Activated CD8-positive, alpha-beta memory T cell treated with anti-CD3 and anti-CD28 coated beads, Interleukin-2, amount 50 U/mL, for 24 hours (primary cell): ENCODE results near the gene C8G.

ENCODE experiments used
- DNase-seq: peaks from one replicate; pipeline ENCODE4 v3.0.0-alpha.2; 2020; ENCODE audit errors: extremely low read depth

The C8G gene

GRCh38 chr9:136968333-136969127 is 23.5 kb downstream of the C8G start:
- DNase-seq: no peak

- no peak for DNase-seq
These were observed 24.1 kb downstream of the C8G start for GRCh38 chr9:136969150-136969549.

DNA sequence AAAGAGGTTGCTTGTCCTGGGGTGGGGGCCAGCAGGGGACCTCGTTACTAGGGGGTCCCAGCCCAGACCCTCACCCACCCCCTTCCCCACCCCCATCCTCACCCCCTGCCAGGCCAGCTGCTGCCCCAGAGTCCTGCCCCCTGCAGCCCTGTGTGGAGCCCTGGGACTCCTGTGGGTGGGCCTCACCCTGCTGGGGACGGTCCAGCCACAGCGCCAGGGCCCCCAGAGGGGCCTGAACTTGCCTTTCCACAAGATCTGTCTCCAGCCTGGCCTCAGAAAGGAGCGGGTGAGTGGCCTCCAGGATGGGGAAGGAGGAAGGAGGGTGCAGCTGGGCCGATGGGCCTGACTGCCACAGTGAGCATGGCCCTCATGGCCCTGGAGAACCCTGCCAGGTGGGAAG is 24.7 kb downstream of the C8G start:
- DNase-seq: no peak

GRCh38 chr9:136970361-136970760 is 25.3 kb downstream of the C8G start:
- no peak for DNase-seq

DNA sequence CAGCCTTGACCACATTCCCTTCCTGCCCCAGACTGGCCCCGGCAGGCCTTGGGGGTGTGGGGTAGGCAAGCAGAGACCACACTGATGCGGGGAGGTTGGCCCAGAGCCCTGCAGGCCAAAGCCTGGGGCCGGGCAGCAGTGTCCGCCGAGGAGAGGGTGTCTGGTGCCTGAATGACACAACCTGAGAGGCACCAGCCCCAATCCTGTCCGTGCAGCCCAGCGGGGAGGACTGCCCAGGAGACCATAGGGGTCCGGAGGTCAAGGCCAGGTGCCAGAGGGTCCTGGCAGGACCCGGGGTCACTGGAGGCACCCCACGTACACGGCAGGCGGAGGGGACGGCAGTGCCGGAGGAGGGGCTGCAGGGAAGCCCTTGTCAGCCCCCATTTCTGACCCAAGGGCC is 26.7 kb downstream of the C8G start:
- no peak for DNase-seq

DNA sequence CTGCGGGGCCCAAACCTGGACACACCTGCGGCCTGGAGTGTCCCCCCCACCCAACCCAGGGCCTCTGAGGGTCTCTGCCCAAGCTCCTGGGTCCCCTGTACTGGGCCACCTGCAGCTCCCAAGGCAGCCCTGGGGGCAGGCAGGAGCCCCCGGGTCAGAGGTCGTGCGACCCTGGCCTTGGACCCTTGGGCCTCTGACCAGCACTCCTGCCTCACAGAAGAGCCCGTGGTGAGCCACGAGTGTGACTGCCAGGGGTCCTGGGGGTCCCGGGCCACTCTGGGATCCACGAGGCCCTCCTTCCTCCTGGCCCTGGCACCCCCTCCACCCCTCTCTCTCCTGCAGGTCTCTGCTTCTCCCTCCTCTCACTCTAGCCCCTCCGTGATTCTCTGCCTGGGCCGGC is 27.3 kb downstream of the C8G start:
- DNase-seq: no peak

DNA sequence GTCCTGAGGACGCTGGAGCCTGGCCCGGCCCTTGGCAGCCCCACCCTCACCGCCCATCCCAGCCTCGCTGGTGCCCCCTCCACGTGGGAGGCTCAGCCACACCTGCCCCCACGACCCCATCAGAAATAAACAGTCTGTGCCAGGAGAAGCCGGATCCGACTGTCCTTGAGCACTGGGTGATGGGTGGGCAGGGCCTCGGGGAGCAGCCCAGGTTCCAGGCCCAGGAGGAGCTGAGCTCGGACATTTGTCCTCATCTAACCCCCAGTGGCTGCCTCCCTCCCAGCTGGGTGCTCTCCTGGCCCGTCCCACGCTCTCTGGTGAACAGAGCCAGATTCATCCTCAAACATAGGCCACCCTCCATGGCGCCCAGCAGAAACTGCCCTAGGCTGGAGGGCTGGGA is 27.7 kb downstream of the C8G start:
- DNase-seq: no peak

DNA sequence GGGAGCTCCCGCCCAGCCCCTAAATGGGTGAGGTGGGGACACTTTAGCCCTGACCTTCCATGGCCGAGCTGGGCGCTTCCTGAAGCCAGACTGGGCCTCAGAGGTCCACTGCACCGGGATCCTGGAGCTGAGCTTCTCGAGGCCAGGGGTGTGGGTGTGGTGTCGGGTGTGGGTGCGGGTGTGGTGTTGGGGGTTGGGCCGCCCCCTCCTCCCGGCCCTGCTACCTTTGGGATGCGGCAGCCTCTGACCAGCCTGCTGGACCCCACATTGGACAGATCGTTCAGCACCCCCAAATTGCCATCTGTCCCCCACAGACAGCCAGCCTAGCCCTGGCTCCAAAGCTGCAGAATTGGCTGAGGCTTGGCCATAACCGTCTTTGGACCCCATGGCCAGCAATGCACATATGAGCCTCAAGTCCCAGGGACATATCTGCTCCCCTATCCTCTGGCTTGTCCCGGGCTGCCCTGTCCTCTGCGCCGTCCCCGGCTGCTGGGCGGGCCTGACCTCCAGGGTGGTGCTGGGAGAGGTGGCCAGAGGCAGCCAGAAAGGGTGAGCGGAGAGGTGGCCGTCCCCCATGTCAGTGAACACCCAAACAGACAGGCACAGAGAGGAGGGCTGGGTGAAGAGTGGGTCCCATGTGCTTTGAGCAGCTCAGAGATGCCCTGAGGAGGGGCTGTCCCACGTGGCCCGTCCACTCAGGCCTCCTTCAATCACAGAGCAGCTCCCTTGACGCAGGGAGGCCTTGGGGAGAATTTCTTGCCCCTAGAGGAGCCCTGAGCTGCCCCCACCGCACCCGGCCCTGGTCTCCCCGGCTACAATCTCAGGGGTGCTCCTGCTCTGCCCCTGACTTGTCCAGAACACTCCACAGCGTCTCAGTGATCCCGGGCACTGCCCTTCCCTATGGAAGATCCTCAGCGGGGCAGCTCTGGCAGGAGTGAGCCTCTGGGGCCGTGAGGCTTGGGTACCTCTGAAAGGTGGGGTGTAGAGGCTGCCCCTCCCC is 28.9 kb downstream of the C8G start:
- DNase-seq: no peak

DNA sequence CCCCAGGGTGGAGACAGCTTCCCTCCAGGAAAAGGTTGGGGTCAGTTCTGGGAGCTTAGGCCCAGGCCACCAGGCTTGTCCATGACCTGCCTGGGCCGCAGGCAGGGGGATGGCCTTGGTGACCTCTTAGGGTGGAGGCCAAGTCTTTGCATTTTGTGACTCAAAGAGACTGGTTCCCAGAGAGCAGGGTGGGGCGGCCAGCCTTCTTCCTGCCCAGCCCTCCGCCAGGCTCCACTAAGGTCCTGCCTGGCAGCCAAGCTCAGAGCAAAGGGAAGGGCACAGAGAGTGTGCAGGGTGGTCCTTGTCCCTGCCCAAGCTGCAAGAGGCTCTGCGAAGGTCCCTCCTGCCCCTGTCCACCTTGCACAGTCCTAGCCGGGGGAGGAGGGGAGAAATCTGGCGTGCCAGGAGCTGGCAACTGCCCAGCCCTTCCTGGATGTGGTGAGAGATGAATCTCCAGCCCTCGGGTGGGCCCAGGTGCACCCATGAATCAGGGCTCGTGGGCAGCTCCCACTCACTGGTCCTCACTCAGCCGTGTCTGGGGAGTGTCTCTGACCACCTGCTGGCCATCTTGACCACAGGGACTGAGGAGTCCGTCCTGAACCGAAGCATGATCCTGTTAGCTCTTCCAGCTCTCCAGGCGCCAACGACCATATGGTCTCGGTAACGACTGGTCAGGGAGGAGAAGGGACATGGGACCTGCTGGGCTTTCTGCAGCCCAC is 29.9 kb downstream of the C8G start:
- no peak for DNase-seq

GRCh38 chr9:136975644-136976043 is 30.6 kb downstream of the C8G start:
- DNase-seq: no peak

GRCh38 chr9:136977223-136977622 is 32.2 kb downstream of the C8G start, which contains the start of gene PTGDS:
TSS of gene PTGDS (plus strand) at chr9:136977504. CDS start at chr9:136977579, 75 bp downstream.
- no peak for DNase-seq

GRCh38 chr9:136977649-136978072 is 32.6 kb downstream of the C8G start:
- no peak for DNase-seq

DNA sequence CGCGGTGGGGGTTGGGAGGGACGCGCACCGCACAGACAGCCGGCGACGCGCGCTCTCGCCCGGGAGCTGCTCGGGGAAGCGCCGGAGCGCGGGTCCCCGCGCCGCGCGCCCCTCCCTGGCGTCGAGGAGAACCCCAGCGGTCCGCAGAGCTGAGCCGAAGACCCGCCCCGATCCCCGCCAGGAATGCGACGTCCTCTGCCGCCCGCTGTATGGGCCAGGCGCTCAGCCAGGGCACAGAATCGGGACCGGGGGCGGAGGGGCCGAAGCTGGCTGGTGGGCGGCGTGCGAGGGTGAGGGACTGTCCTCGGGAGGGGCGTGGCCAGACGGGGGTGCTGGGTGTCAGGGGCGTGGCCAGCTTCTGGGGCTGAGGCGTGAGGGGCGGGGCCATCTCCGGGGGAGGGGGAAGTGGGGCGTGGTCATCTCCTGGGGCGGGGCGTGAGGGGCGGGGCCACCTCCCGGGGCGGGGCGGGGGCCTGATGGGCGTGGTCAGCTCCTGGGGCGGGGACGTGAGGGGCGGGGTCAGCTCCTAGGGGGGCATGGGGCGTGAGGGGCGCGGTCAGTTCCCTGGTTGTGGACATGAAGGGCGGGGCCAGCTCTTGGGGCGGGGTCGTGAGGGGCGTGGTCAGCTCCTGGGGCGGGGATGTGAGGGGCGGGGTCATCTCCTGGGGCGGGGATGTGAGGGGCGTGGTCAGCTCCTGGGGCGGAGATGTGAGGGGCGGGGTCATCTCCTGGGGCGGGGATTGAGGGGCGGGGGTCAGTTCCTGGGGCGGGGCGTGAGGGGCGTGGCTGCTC is 33.2 kb downstream of the C8G start:
- no peak for DNase-seq

DNA sequence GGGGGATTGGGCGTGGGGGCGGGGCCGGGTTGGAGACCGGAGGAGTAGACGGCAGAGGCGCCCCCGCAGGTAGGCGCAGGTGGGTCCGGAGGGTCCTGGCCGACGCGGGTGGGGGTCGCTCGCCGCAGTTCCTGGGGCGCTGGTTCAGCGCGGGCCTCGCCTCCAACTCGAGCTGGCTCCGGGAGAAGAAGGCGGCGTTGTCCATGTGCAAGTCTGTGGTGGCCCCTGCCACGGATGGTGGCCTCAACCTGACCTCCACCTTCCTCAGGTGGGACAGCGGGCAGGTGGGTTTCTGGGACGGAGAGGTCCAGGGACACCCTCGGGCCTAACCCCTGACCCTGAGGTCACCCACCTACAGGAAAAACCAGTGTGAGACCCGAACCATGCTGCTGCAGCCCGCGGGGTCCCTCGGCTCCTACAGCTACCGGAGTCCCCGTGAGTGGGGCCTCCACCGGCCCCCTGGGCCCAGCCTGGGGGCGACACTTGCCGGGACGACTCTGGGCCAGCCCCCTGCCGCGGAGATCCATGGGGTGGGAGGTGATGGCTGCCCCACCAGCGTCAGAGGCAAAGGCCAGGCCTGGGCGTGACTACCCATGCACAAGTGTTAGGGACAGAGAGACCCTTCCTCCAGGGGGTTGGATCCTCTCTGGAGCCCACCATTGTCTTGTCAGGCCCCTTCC is 34.0 kb downstream of the C8G start:
- no peak for DNase-seq

DNA sequence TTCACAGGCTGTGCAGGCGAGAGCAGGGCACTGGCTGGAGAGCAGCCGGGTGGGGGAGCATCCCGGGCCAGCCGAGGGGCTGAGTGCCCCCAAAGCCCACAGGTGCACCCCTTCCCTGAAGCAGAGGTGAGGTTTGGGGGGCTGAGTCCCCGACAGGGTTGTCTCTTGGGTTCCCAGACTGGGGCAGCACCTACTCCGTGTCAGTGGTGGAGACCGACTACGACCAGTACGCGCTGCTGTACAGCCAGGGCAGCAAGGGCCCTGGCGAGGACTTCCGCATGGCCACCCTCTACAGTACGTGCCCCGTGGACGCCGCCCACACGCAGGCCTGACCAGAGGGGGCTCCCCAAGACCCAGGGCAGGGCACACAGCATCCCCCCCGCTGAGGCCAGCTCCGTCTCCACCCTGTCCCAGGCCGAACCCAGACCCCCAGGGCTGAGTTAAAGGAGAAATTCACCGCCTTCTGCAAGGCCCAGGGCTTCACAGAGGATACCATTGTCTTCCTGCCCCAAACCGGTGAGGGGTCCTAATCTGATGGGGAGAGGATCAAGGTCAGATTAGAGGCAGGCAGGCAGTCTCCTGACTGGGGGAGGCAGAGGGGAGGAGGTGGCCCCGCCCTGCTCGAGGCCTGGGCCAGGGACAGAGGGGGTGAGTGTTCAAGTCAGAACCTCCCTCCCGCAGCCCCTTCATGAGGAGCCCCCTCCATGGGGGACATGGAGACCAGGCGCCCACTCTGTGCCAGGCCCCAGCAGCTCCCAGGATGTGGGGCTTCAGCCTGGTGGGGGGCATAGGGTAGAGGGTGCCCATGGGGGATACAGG is 34.9 kb downstream of the C8G start:
- no peak for DNase-seq

DNA sequence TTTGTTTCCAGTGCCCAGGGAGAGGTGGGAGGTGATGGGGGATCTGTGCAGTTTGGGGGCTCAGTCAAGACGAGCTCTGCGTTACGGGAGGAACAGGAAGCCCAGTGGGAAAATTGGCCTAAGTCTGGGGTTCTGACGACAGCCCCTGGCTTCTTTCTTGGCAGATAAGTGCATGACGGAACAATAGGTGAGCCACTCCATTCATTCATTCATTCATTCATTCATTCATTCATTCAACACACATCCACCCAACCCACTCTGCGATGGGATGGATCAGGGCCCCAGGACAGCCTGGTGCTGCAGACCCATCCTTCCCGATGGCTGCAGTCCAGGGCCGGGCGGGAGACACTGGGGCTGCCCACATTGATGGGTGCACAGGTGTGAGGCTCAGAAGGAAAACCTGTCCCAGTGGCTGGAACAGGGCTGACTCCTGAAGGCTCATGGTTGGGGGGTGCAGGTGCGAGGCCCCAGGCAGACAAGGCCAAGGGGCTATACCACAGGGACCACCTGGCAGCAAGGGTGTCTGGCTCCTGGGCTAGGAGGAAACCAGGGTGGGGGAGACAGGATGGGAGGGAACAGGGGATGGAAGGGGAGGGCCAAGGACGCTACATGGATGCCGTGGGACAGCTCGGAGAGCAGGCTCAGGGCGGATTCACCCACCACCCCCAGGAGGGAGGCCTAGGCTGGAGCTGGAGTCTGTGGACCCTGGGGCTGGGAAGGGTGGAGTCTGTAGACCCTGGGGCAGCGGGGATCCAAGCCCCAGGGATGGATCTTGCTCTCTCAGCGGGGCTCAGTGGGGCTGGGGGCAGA is 35.8 kb downstream of the C8G start:
- DNase-seq: no peak

DNA sequence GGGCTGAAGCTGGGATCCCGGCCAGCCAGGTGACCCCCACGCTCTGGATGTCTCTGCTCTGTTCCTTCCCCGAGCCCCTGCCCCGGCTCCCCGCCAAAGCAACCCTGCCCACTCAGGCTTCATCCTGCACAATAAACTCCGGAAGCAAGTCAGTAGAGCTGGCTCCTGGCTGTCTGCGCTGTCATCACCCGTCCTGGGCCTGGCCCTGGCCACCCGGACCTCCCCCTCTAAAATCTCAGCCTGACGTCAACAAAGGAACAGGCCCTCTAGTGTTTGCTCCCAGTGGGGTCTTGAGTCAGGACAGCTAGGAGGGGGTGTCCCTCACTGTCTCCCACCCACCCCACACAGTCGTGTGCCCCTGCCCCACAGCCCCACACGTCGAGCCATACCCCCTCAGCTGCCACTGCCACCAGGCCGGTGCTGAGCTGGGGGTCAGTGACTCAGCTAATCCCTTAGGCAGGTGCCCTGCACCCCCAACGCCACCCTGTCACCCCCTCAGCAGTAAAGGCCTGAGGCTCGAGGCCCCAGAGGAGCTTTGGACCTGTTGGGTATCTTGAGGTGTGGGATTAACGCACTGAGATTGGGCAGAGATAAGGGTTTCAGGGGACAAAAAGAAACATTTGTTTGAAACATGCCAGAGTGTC is 36.7 kb downstream of the C8G start:
- DNase-seq: no peak
